ENCODE data around the gene SMPD3. TPM values are rescaled to one million over a fixed set of nuclear protein-coding genes. Genes with fewer than 3 reads are reported as not detected.

Gene SMPD3
- polyA plus RNA-seq, 4 donors, result 47.0 to 123 (median 71.9) TPM

- H3K9me3 ChIP-seq (ENCODE audit: control insufficient read depth in 2 of 2, insufficient read depth in 1 of 2, low read depth in 1 of 2, low read length in 1 of 2), result no peaks in the 10 kb centered on the region
- FAIRE-seq, result no peak
- H3K4me3 ChIP-seq (ENCODE audit: low read depth in 1 of 3, low read length in 3 of 3), result no peak overlapping the region
- no peak overlapping the region for H3K27ac ChIP-seq (ENCODE audit: low read depth in 1 of 3, low read length in 2 of 3)
- peaks cover 0 to 5% (median 0%) of the 10 kb centered on the region in 3 donors for H3K36me3 ChIP-seq (ENCODE audit: control insufficient read depth in 3 of 3, insufficient read depth in 2 of 3, low read depth in 1 of 3, low read length in 3 of 3)
- H3K4me1 ChIP-seq (ENCODE audit: control insufficient read depth in 3 of 3, insufficient read depth in 2 of 3, low read depth in 1 of 3, low read length in 2 of 3), result peaks cover 0 to 11% (median 0%) of the 10 kb centered on the region in 3 donors
- peaks cover 0 to 10% (median 0%) of the 10 kb centered on the region in 3 donors for H3K27me3 ChIP-seq (ENCODE audit: control insufficient read depth in 3 of 3, insufficient read depth in 3 of 3, low read length in 3 of 3)
- DNase-seq, result no peak
- 83 to 97% (median 97%) methylated on average over 2 of the region's 2 CpGs for WGBS, 3 donors
Measured at GRCh38 chr16:68411086-68411485, 37.2 kb downstream of the SMPD3 start.

DNA sequence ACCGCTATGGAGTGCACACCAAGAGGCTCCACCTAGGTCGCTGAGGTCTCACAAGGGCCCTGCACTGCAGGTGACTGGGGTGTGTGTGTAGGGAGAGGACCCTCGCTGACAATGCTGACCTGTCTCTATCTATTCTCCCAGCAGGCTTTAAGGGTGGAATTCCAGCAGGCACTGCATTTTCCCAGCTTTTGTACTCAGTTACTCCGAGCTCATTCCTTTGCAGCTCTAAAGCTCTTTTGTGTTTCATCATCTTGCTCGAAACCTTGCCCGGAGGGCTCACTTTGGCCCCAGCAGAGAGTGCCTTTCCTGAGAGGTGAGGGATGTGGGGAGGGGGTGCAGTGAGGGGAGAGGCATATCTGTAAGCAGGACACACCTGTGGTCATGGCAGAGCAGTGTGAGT is 39.3 kb downstream of the SMPD3 start:
- Histone ChIP-seq H3K27me3 (ENCODE audit: control insufficient read depth in 3 of 3, insufficient read depth in 3 of 3, low read length in 3 of 3) (peaks cover 0 to 10% (median 0%) of the 10 kb centered on the region in 3 donors), H3K27ac (ENCODE audit: low read depth in 1 of 3, low read length in 2 of 3) (no peak overlapping the region), H3K4me3 (ENCODE audit: low read depth in 1 of 3, low read length in 3 of 3) (no peak overlapping the region), H3K9me3 (ENCODE audit: control insufficient read depth in 2 of 2, insufficient read depth in 1 of 2, low read depth in 1 of 2, low read length in 1 of 2) (no peaks in the 10 kb centered on the region), H3K36me3 (ENCODE audit: control insufficient read depth in 3 of 3, insufficient read depth in 2 of 3, low read depth in 1 of 3, low read length in 3 of 3) (peaks cover 0 to 5% (median 0%) of the 10 kb centered on the region in 3 donors), H3K4me1 (ENCODE audit: control insufficient read depth in 3 of 3, insufficient read depth in 2 of 3, low read depth in 1 of 3, low read length in 2 of 3) (peaks cover 0 to 6% (median 0%) of the 10 kb centered on the region in 3 donors)
- FAIRE-seq, result no peak
- no peak for DNase-seq
- 68 to 79% (median 75%) methylated on average over 6 of the region's 6 CpGs for WGBS, 3 donors

- peak in 1 of 2 donors; percentile 20 for DNase-seq
- Histone ChIP-seq H3K4me3 (ENCODE audit: low read depth in 1 of 3, low read length in 3 of 3) (no peak overlapping the region), H3K27ac (ENCODE audit: low read depth in 1 of 3, low read length in 2 of 3) (no peak overlapping the region), H3K4me1 (ENCODE audit: control insufficient read depth in 3 of 3, insufficient read depth in 2 of 3, low read depth in 1 of 3, low read length in 2 of 3) (peaks cover 0 to 6% (median 0%) of the 10 kb centered on the region in 3 donors), H3K9me3 (ENCODE audit: control insufficient read depth in 2 of 2, insufficient read depth in 1 of 2, low read depth in 1 of 2, low read length in 1 of 2) (no peaks in the 10 kb centered on the region), H3K27me3 (ENCODE audit: control insufficient read depth in 3 of 3, insufficient read depth in 3 of 3, low read length in 3 of 3) (peaks cover 0 to 10% (median 0%) of the 10 kb centered on the region in 3 donors), H3K36me3 (ENCODE audit: control insufficient read depth in 3 of 3, insufficient read depth in 2 of 3, low read depth in 1 of 3, low read length in 3 of 3) (peaks cover 0 to 5% (median 0%) of the 10 kb centered on the region in 3 donors)
- FAIRE-seq, result no peak
- WGBS, 3 donors, result 50 to 85% (median 79%) methylated on average over 1 of the region's 1 CpG
Measured at GRCh38 chr16:68408428-68408827, 39.9 kb downstream of the SMPD3 start.

DNA sequence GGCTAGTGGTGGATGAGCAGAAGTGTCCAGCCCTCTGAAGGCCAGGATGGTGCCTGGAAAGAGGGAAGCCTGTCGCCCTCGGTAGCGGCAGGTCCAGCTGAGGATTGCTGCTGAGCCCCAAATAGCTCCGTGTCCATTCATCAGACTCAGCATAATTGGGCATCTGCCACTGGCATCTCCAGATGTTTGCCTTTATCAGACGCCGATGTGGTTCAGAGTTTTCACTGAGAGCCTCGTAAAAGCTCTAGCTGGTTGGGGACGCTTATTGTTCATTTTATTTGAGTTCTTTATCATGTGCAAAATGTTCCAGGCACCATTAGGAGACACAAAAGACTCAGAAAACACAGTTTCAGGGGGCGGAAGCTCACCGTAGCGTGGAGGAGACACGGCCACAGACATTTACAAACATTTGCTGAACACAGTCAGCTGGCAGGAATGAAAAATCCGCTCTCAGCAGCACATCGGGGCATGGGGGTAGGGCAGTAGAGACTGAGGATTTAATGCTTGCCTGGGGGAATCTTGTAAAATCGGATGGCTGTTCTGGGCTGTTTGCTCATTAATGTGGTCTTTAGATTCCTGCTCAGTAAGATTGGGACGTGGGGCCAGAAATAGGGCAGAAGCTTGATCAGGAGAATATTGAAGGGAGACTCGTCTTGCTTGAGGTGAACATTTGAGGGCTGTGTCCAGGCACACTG is 41.7 kb downstream of the SMPD3 start:
- no peak overlapping the region for H3K4me3 ChIP-seq (ENCODE audit: low read depth in 1 of 3, low read length in 3 of 3)
- WGBS, 3 donors, result 59 to 81% (median 80%) methylated on average over 17 of the region's 17 CpGs
- FAIRE-seq, result no peak

DNA sequence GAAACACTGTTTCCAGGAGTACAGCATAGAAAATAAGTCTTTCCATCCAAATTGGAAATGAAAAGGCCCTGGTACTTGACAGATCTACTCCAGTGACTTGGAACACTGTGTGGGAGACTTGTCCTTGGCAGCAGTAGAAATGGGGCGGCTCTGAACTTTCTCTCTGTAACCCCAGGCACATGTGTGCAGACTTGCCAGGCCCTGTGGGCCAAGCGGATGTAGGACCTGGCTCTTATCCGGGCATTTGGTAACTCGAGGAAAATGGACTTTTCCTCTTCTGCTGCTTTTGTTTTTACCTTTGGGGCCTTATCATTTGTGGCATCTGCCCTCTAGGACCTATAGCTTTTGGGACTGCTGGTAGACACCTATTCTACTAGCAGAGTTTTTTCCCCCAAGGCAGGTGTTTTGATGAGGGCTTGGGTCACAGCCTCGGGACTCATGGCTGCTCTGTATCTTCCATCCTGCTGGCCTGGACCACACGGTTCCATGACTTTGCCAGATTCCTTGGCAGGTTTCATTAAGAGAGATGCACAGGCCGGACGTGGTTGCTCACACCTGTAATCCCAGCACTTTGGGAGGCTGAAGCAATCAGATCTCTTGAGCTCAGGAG is 43.5 kb downstream of the SMPD3 start:
- Histone ChIP-seq H3K4me3 (ENCODE audit: low read depth in 1 of 3, low read length in 3 of 3) (no peak overlapping the region), H3K36me3 (ENCODE audit: control insufficient read depth in 3 of 3, insufficient read depth in 2 of 3, low read depth in 1 of 3, low read length in 3 of 3) (peaks cover 0 to 2% (median 0%) of the 10 kb centered on the region in 3 donors), H3K27ac (ENCODE audit: low read depth in 1 of 3, low read length in 2 of 3) (no peak overlapping the region), H3K9me3 (ENCODE audit: control insufficient read depth in 2 of 2, insufficient read depth in 1 of 2, low read depth in 1 of 2, low read length in 1 of 2) (no peaks in the 10 kb centered on the region), H3K27me3 (ENCODE audit: control insufficient read depth in 3 of 3, insufficient read depth in 3 of 3, low read length in 3 of 3) (peaks cover 0 to 10% (median 0%) of the 10 kb centered on the region in 3 donors), H3K4me1 (ENCODE audit: control insufficient read depth in 3 of 3, insufficient read depth in 2 of 3, low read depth in 1 of 3, low read length in 2 of 3) (peaks cover 0 to 6% (median 0%) of the 10 kb centered on the region in 3 donors)
- WGBS, 3 donors, result 71 to 78% (median 77%) methylated on average over 8 of the region's 8 CpGs
- no peak for FAIRE-seq
- no peak for DNase-seq

More for the DNA sequence above, 41.7 kb downstream of the SMPD3 start:
- Histone ChIP-seq H3K9me3 (ENCODE audit: control insufficient read depth in 2 of 2, insufficient read depth in 1 of 2, low read depth in 1 of 2, low read length in 1 of 2) (no peaks in the 10 kb centered on the region), H3K36me3 (ENCODE audit: control insufficient read depth in 3 of 3, insufficient read depth in 2 of 3, low read depth in 1 of 3, low read length in 3 of 3) (peaks cover 0 to 2% (median 0%) of the 10 kb centered on the region in 3 donors), H3K27ac (ENCODE audit: low read depth in 1 of 3, low read length in 2 of 3) (no peak overlapping the region), H3K27me3 (ENCODE audit: control insufficient read depth in 3 of 3, insufficient read depth in 3 of 3, low read length in 3 of 3) (peaks cover 0 to 10% (median 0%) of the 10 kb centered on the region in 3 donors), H3K4me1 (ENCODE audit: control insufficient read depth in 3 of 3, insufficient read depth in 2 of 3, low read depth in 1 of 3, low read length in 2 of 3) (peaks cover 0 to 6% (median 0%) of the 10 kb centered on the region in 3 donors)
- DNase-seq, result peak in 1 of 2 donors; percentile 8

DNA sequence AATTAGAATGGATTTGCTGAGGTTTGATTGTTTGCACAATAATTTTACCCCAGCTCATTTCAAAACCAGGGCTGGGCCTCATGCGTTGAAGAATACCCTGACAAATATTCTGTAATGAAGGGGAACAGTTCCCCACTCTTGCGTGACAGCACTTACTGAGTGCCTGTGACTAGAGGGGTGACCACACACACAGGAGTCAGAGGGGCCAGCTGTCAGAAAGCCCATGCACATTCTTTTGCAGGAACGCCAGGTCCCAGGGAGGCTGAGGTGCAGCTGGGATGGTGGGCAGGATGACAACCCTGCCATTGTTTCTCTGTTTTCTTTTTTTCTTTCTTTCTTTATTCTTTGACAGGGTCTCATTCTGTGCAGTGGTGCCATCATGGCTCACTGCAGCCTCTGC is 44.6 kb downstream of the SMPD3 start:
- Histone ChIP-seq H3K4me1 (ENCODE audit: control insufficient read depth in 3 of 3, insufficient read depth in 2 of 3, low read depth in 1 of 3, low read length in 2 of 3) (peaks cover 0 to 6% (median 0%) of the 10 kb centered on the region in 3 donors), H3K36me3 (ENCODE audit: control insufficient read depth in 3 of 3, insufficient read depth in 2 of 3, low read depth in 1 of 3, low read length in 3 of 3) (peaks cover 0 to 2% (median 0%) of the 10 kb centered on the region in 3 donors), H3K4me3 (ENCODE audit: low read depth in 1 of 3, low read length in 3 of 3) (no peak overlapping the region), H3K9me3 (ENCODE audit: control insufficient read depth in 2 of 2, insufficient read depth in 1 of 2, low read depth in 1 of 2, low read length in 1 of 2) (no peaks in the 10 kb centered on the region), H3K27me3 (ENCODE audit: control insufficient read depth in 3 of 3, insufficient read depth in 3 of 3, low read length in 3 of 3) (peaks cover 0 to 7% (median 0%) of the 10 kb centered on the region in 3 donors), H3K27ac (ENCODE audit: low read depth in 1 of 3, low read length in 2 of 3) (no peak overlapping the region)
- no peak for DNase-seq
- FAIRE-seq, result no peak
- 88 to 94% (median 93%) methylated on average over 3 of the region's 3 CpGs for WGBS, 3 donors

- peaks cover 0 to 6% (median 0%) of the 10 kb centered on the region in 3 donors for H3K4me1 ChIP-seq (ENCODE audit: control insufficient read depth in 3 of 3, insufficient read depth in 2 of 3, low read depth in 1 of 3, low read length in 2 of 3)
- no peak for FAIRE-seq
- peaks cover 0 to 2% (median 0%) of the 10 kb centered on the region in 3 donors for H3K36me3 ChIP-seq (ENCODE audit: control insufficient read depth in 3 of 3, insufficient read depth in 2 of 3, low read depth in 1 of 3, low read length in 3 of 3)
- no peak overlapping the region for H3K4me3 ChIP-seq (ENCODE audit: low read depth in 1 of 3, low read length in 3 of 3)
- H3K9me3 ChIP-seq (ENCODE audit: control insufficient read depth in 2 of 2, insufficient read depth in 1 of 2, low read depth in 1 of 2, low read length in 1 of 2), result no peaks in the 10 kb centered on the region
- peaks cover 0 to 7% (median 0%) of the 10 kb centered on the region in 3 donors for H3K27me3 ChIP-seq (ENCODE audit: control insufficient read depth in 3 of 3, insufficient read depth in 3 of 3, low read length in 3 of 3)
- 57 to 89% (median 73%) methylated on average over 1 of the region's 1 CpG for WGBS, 3 donors
- H3K27ac ChIP-seq (ENCODE audit: low read depth in 1 of 3, low read length in 2 of 3), result no peak overlapping the region
- DNase-seq, result no peak
Measured at GRCh38 chr16:68403177-68403576, 45.1 kb downstream of the SMPD3 start.

DNA sequence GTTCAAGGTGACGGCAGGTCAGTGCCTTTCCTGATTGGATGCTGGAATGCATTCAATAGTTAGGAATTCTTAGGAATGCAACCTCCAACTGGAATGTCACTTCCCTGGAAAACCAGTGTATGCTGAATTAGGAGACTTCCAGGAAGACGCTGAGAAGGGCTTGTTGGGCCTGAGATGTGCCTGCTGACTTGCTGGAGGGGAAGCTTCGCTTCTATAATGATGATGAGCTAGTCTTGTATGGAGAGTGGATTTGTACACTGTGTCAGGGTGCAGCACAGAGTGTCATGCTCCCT is 45.6 kb downstream of the SMPD3 start:
- WGBS, 3 donors, result 84 to 94% (median 89%) methylated on average over 3 of the region's 3 CpGs
- peaks cover 0 to 6% (median 0%) of the 10 kb centered on the region in 3 donors for H3K4me1 ChIP-seq (ENCODE audit: control insufficient read depth in 3 of 3, insufficient read depth in 2 of 3, low read depth in 1 of 3, low read length in 2 of 3)

More for the DNA sequence above, 45.6 kb downstream of the SMPD3 start:
- Histone ChIP-seq H3K27me3 (ENCODE audit: control insufficient read depth in 3 of 3, insufficient read depth in 3 of 3, low read length in 3 of 3) (peaks cover 0 to 7% (median 0%) of the 10 kb centered on the region in 3 donors), H3K27ac (ENCODE audit: low read depth in 1 of 3, low read length in 2 of 3) (no peak overlapping the region), H3K4me3 (ENCODE audit: low read depth in 1 of 3, low read length in 3 of 3) (no peak overlapping the region), H3K36me3 (ENCODE audit: control insufficient read depth in 3 of 3, insufficient read depth in 2 of 3, low read depth in 1 of 3, low read length in 3 of 3) (peaks cover 0 to 2% (median 0%) of the 10 kb centered on the region in 3 donors), H3K9me3 (ENCODE audit: control insufficient read depth in 2 of 2, insufficient read depth in 1 of 2, low read depth in 1 of 2, low read length in 1 of 2) (no peaks in the 10 kb centered on the region)
- no peak for FAIRE-seq
- no peak for DNase-seq

Measured in small intestine (tissue), 7 donors.